ENCODE results near the gene KAZN.

DNA sequence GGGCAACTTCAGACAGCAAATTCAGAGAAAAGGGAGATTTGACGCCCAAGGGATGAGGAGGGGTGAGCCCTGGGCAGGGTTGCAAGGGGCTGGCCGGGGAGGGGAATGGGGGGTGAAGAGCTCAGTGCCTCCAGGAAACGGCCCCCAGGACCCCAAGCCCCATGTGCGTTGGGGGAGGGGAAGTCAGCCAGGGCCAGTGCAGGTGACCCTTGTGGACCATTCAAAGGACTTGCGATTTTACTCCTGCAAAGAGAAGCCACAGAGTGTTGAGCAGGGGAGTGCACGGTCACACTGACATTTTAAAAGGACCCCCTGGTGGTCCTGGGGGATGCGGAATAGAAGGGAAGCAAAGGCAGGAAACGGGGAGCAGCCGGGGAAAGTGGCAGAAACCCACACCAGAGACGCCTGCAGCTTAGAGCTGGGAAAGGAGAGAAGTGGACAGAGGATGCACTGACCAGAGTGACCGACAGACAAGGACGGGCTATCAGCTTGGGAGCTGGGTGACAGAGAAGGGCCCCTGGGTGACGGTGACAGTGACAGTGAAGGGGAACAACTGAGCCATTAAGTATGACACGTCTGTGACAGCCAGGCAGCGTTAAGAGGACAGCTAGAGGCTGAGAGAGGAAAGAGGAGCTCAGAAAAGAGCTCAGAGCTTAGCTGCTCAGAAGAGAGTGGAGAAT, 501.1 kb downstream of the KAZN start:
- TF ChIP-seq, protein P1, sequence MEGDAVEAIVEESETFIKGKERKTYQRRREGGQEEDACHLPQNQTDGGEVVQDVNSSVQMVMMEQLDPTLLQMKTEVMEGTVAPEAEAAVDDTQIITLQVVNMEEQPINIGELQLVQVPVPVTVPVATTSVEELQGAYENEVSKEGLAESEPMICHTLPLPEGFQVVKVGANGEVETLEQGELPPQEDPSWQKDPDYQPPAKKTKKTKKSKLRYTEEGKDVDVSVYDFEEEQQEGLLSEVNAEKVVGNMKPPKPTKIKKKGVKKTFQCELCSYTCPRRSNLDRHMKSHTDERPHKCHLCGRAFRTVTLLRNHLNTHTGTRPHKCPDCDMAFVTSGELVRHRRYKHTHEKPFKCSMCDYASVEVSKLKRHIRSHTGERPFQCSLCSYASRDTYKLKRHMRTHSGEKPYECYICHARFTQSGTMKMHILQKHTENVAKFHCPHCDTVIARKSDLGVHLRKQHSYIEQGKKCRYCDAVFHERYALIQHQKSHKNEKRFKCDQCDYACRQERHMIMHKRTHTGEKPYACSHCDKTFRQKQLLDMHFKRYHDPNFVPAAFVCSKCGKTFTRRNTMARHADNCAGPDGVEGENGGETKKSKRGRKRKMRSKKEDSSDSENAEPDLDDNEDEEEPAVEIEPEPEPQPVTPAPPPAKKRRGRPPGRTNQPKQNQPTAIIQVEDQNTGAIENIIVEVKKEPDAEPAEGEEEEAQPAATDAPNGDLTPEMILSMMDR (IDR thresholded peaks at IDR 0.05; ENCODE audit: low read length), result no peak
- TF ChIP-seq EZH2phosphoT487 (IDR thresholded peaks at IDR 0.05; ENCODE audit: low read length), result no peak

Measured in MM.1S (cell line).